Left lung (tissue), 10 donors: ENCODE results near the gene TANC1. TPM values are rescaled to one million over a fixed set of nuclear protein-coding genes. Genes with fewer than 3 reads are reported as not detected.

Experiments used
- ATAC-seq: fragments of 200-7000 bp; cut with Tn5 transposase; one replicate; pipeline ENCODE4 v1.9.1; 2020; ENCODE audit warnings: moderate library complexity
- DNase-seq, 4 donors: peaks; one replicate each; pipeline ENCODE4 v3.0.0-alpha.2; 2013 to 2020
- H3K27ac ChIP-seq, 2 donors: fragments of 200-600 bp; sonication (generic) in 1 of 2; one replicate each; pipeline versions ENCODE4 v1.5.0 to v1.8.0; 2020 to 2021
- H3K27me3 ChIP-seq, 2 donors: fragments of 200-600 bp; sonication (generic) in 1 of 2; one replicate each; pipeline versions ENCODE4 v1.5.0 to v1.8.0; 2020 to 2021
- H3K36me3 ChIP-seq, 2 donors: fragments of 200-600 bp; sonication (generic) in 1 of 2; one replicate each; pipeline versions ENCODE4 v1.5.0 to v1.8.0; 2020 to 2021
- H3K4me1 ChIP-seq, 2 donors: fragments of 200-600 bp; one replicate each; pipeline ENCODE4 v1.8.0; 2021
- H3K4me3 ChIP-seq, 2 donors: fragments of 200-600 bp; sonication (generic) in 1 of 2; one replicate each; pipeline versions ENCODE4 v1.5.0 to v1.8.0; 2020 to 2021; ENCODE audit warnings: mild to moderate bottlenecking in 1 of 2
- H3K9me3 ChIP-seq, 2 donors: fragments of 200-600 bp; sonication (generic) in 1 of 2; one replicate each; pipeline versions ENCODE4 v1.5.0 to v1.8.0; 2020 to 2021
- intact Hi-C, 2 donors: fragments of 100-400 bp; cut with DNase I; formaldehyde crosslinking; loops; one replicate each; pipeline versions ENCODE4 v1.11.2 to v1.14.2; 2022
- polyA plus RNA-seq, 6 donors: library from polyadenylated mRNA; unstranded; fragments of 120-200 nt; gene quantifications; one replicate each; pipeline ENCODE4 v1.2.1, GENCODE V29; 2013; ENCODE audit not compliant: insufficient read length in 6 of 6
- total RNA-seq, 2 donors: library from RNA; stranded (reverse); fragmentation: NEBNext Ultra II Directional; extraction: Animal tissue kit (Norgen Biotek cat#: 25700); gene quantifications; one replicate each; pipeline ENCODE4 v1.2.1, GENCODE V29; 2021
- TF ChIP-seq, protein P1 (sequence below), 2 donors: fragments of 200-600 bp; sonication (generic) in 1 of 2; IDR thresholded peaks; one replicate each; pipeline versions ENCODE4 v1.5.0 to v1.8.0; 2021; ENCODE audit warnings: antibody characterized with exemption in 2 of 2
- donor health status: DM: no; HTN: yes; CAD: no.
- donor health status: DM: no; HTN: no; CAD: no.

Gene TANC1
- total and polyA plus RNA-seq, 8 donors: 40.1 to 76.6 (median 53.3) TPM

GRCh38 chr2:159042115-159042850 lies 73.8 kb downstream of the TANC1 start:
- TF ChIP-seq, protein P1, sequence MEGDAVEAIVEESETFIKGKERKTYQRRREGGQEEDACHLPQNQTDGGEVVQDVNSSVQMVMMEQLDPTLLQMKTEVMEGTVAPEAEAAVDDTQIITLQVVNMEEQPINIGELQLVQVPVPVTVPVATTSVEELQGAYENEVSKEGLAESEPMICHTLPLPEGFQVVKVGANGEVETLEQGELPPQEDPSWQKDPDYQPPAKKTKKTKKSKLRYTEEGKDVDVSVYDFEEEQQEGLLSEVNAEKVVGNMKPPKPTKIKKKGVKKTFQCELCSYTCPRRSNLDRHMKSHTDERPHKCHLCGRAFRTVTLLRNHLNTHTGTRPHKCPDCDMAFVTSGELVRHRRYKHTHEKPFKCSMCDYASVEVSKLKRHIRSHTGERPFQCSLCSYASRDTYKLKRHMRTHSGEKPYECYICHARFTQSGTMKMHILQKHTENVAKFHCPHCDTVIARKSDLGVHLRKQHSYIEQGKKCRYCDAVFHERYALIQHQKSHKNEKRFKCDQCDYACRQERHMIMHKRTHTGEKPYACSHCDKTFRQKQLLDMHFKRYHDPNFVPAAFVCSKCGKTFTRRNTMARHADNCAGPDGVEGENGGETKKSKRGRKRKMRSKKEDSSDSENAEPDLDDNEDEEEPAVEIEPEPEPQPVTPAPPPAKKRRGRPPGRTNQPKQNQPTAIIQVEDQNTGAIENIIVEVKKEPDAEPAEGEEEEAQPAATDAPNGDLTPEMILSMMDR (IDR thresholded peaks at IDR 0.05): no peak
- Histone ChIP-seq H3K27me3 (no peaks in the 10 kb centered on the region), H3K36me3 (no peaks in the 10 kb centered on the region), H3K9me3 (no peaks in the 10 kb centered on the region), H3K4me3 (no peak overlapping the region), H3K4me1 (peaks cover 29 to 30% of the 10 kb centered on the region in 2 donors), H3K27ac (no peak overlapping the region)
- intact Hi-C loops: no loop called here
- DNase-seq (no peak), ATAC-seq (peak; percentile 33)

GRCh38 chr2:159043710-159044109 lies 75.3 kb downstream of the TANC1 start:
- intact Hi-C loops: no loop called here
- H3K27me3 ChIP-seq: no peaks in the 10 kb centered on the region
- DNase-seq (no peak), ATAC-seq (no peak)
- TF ChIP-seq, protein P1 (IDR thresholded peaks at IDR 0.05): no peak
- H3K4me1 ChIP-seq: peaks cover 29 to 33% of the 10 kb centered on the region in 2 donors
- H3K9me3 ChIP-seq: no peaks in the 10 kb centered on the region
- H3K36me3 ChIP-seq: no peaks in the 10 kb centered on the region
- H3K27ac ChIP-seq: no peak overlapping the region
- H3K4me3 ChIP-seq: no peak overlapping the region

DNA sequence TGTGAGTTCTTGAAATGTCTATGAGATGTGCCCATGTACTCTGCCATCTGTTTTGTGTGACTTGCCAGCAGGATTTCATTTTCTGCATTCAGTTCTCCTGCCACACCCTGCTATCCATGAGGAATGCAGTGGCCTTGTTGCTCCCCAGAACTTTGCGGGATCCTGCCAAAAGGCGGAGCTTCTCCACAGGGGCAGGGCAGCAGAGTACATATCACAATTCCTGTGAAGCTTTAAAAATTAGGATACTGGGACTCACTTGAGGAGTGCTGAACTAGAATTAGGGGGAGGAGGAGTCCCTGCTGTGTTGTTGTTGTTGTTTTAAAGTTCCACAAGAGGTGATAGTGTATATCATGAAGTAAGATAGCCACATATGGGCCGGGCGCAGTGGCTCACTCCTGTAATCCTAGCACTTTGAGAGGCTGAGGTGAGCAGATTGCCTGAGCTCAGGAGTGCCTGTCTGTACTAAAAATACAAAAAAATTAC lies 76.4 kb downstream of the TANC1 start:
- intact Hi-C loops: no loop called here
- Histone ChIP-seq H3K36me3 (no peaks in the 10 kb centered on the region), H3K4me3 (no peak overlapping the region), H3K27ac (no peak overlapping the region), H3K9me3 (no peaks in the 10 kb centered on the region), H3K4me1 (peaks cover 29 to 33% of the 10 kb centered on the region in 2 donors), H3K27me3 (no peaks in the 10 kb centered on the region)
- peak; percentile 59 for ATAC-seq
- no peak for DNase-seq
- TF ChIP-seq, protein P1 (IDR thresholded peaks at IDR 0.05): no peak

- Histone ChIP-seq H3K36me3 (no peaks in the 10 kb centered on the region), H3K27me3 (no peaks in the 10 kb centered on the region), H3K4me1 (peaks cover 29 to 33% of the 10 kb centered on the region in 2 donors), H3K9me3 (no peaks in the 10 kb centered on the region), H3K4me3 (no peak overlapping the region), H3K27ac (peak overlapping the region; percentile 16 to 21)
- intact Hi-C loops: no loop called here
- TF ChIP-seq, protein P1 (IDR thresholded peaks at IDR 0.05): no peak
- DNase-seq: no peak
- no peak for ATAC-seq
Measured at GRCh38 chr2:159045545-159046454, 77.4 kb downstream of the TANC1 start.

DNA sequence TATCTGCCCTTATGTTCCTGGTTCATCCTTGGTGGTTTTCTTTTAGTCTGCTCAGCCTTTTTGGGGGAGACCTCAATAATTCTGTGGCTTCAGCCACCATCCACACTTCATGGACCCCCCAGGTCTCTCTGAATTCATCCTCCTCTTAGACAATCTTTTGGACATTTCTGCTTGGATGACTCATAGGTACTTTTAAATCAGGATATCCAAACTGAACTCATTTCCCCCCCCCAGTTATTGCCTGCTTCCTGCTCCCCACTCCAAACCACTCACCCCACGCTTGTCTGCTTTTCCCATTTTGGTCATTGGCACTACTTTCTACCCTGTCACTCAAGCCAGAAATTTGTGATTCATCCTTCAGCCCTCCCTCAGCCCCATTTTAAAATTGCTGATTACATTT lies 78.5 kb downstream of the TANC1 start:
- Histone ChIP-seq H3K4me1 (peaks cover 29 to 33% of the 10 kb centered on the region in 2 donors), H3K27ac (peak overlapping the region; percentile 45 to 54), H3K36me3 (no peaks in the 10 kb centered on the region), H3K9me3 (no peaks in the 10 kb centered on the region), H3K27me3 (no peaks in the 10 kb centered on the region), H3K4me3 (no peak overlapping the region)
- DNase-seq (no peak), ATAC-seq (peak; percentile 38)
- TF ChIP-seq, protein P1 (IDR thresholded peaks at IDR 0.05): no peak
- intact Hi-C loops: no loop called here
